GM23338 (cell line): Measurements from ENCODE around the gene GPC5. TPM values are rescaled to one million over a fixed set of nuclear protein-coding genes. Genes with fewer than 3 reads are reported as not detected.

ENCODE experiments used
- ATAC-seq: fragments of 200-7000 bp; cut with Tn5 transposase; 3 replicates; pipeline ENCODE4 v1.9.1; 2020
- DNase-seq: peaks from one replicate; pipeline ENCODE4 v3.0.0-alpha.2; 2015; ENCODE audit warnings: low spot score
- H2AFZ ChIP-seq: fragments of 200-600 bp; sonication (generic); 2 replicates; pipeline ENCODE4 v1.8.0; 2016; ENCODE audit warnings: antibody characterized with exemption, mild to moderate bottlenecking, moderate library complexity
- H3F3A ChIP-seq: fragments of 200-600 bp; sonication (generic); replicated peaks from 2 replicates; pipeline ENCODE4 v1.8.0; 2017; ENCODE audit warnings: antibody characterized with exemption, mixed run types, low read depth
- H3K27ac ChIP-seq: fragments of 200-600 bp; sonication (generic); 2 replicates; pipeline ENCODE4 v1.6.1; 2016; ENCODE audit warnings: low read depth
- H3K27me3 ChIP-seq: fragments of 200-600 bp; sonication (generic); 2 replicates; pipeline ENCODE4 v1.8.0; 2016; ENCODE audit warnings: mild to moderate bottlenecking, mixed run types, moderate library complexity; ENCODE audit not compliant: insufficient read depth
- H3K36me3 ChIP-seq: fragments of 200-600 bp; sonication (generic); 2 replicates; pipeline ENCODE4 v1.8.0; 2016; ENCODE audit warnings: mild to moderate bottlenecking; ENCODE audit not compliant: insufficient read depth
- H3K4me1 ChIP-seq: fragments of 200-600 bp; sonication (generic); 2 replicates; pipeline ENCODE4 v1.8.0; 2016; ENCODE audit warnings: mild to moderate bottlenecking, moderate library complexity; ENCODE audit not compliant: insufficient read depth
- H3K4me2 ChIP-seq: fragments of 200-600 bp; sonication (generic); 2 replicates; pipeline ENCODE4 v1.7.1; 2017; ENCODE audit warnings: mixed run types
- H3K4me3 ChIP-seq: fragments of 200-600 bp; sonication (generic); 2 replicates; pipeline ENCODE4 v1.6.1; 2016; ENCODE audit warnings: mixed run types
- H3K79me2 ChIP-seq: fragments of 200-600 bp; sonication (generic); replicated peaks from 2 replicates; pipeline ENCODE4 v1.8.0; 2017; ENCODE audit warnings: mild to moderate bottlenecking; ENCODE audit not compliant: insufficient read depth
- H3K9me2 ChIP-seq: fragments of 200-600 bp; sonication (generic); 2 replicates; pipeline ENCODE4 v1.8.0; 2017; ENCODE audit not compliant: insufficient read depth
- H4K20me1 ChIP-seq: fragments of 200-600 bp; sonication (generic); replicated peaks from 2 replicates; pipeline ENCODE4 v1.8.0; 2017; ENCODE audit warnings: mild to moderate bottlenecking; ENCODE audit not compliant: insufficient read depth
- H3K27ac Mint-ChIP-seq: 2 replicates; pipeline ENCODE4 v1.8.0; 2020; ENCODE audit warnings: inconsistent platforms, mild to moderate bottlenecking, moderate library complexity, mixed read lengths
- H3K27me3 Mint-ChIP-seq: 3 replicates; pipeline ENCODE4 v1.8.0; 2022; ENCODE audit warnings: low read depth, mild to moderate bottlenecking, moderate library complexity, mixed read lengths, inconsistent platforms; ENCODE audit not compliant: insufficient read depth, poor library complexity
- H3K36me3 Mint-ChIP-seq: 3 replicates; pipeline ENCODE4 v1.8.0; 2021; ENCODE audit warnings: low read depth, mild to moderate bottlenecking, inconsistent platforms, moderate library complexity, mixed read lengths
- H3K4me1 Mint-ChIP-seq: 3 replicates; pipeline ENCODE4 v1.8.0; 2020; ENCODE audit warnings: mild to moderate bottlenecking, inconsistent platforms, mixed read lengths
- H3K4me3 Mint-ChIP-seq: 3 replicates; pipeline ENCODE4 v1.8.0; 2021; ENCODE audit warnings: moderate library complexity, mild to moderate bottlenecking, inconsistent platforms, mixed read lengths
- H3K9me3 Mint-ChIP-seq: 3 replicates; pipeline ENCODE4 v1.8.0; 2020; ENCODE audit warnings: moderate library complexity, mild to moderate bottlenecking, inconsistent platforms, mixed read lengths
- CREB1 ChIP-seq: fragments of 250-450 bp; sonication (Bioruptor Pico); IDR thresholded peaks from 2 replicates; pipeline ENCODE4 v1.5.0; 2020; ENCODE audit warnings: low read depth, mild to moderate bottlenecking, moderate library complexity
- EZH2 ChIP-seq: fragments of 200-600 bp; sonication (generic); IDR thresholded peaks from one replicate; pipeline ENCODE4 v1.8.0; 2017; ENCODE audit warnings: antibody characterized with exemption, mild to moderate bottlenecking, low read depth; ENCODE audit not compliant: unreplicated experiment
- EZH2phosphoT487 ChIP-seq: fragments of 200-600 bp; sonication (generic); IDR thresholded peaks from one replicate; pipeline ENCODE4 v1.8.1; 2018; ENCODE audit warnings: antibody characterized with exemption; ENCODE audit not compliant: unreplicated experiment
- JUNB ChIP-seq: IDR thresholded peaks from one replicate; pipeline ENCODE4 v1.6.1; 2016; ENCODE audit warnings: antibody characterized with exemption; ENCODE audit not compliant: unreplicated experiment
- NANOG ChIP-seq: IDR thresholded peaks from 2 replicates; pipeline ENCODE4 v1.6.1; 2016; ENCODE audit warnings: antibody characterized with exemption, borderline replicate concordance
- POLR2AphosphoS5 ChIP-seq: IDR thresholded peaks from 2 replicates; pipeline ENCODE4 v1.6.1; 2016; ENCODE audit warnings: antibody characterized with exemption, low read depth
- ZNF114 ChIP-seq: fragments of 250-450 bp; sonication (Bioruptor Pico); IDR thresholded peaks from 2 replicates; pipeline ENCODE4 v1.5.0; 2020; ENCODE audit warnings: mild to moderate bottlenecking, moderate library complexity
- polyA plus RNA-seq: library from polyadenylated mRNA; unstranded; fragments of >200 nt; fragmentation: Nextera tagmentation; extraction: Ambion mirVana; gene quantifications from 2 replicates; pipeline ENCODE4 v1.2.1, GENCODE V29; 2016
- total RNA-seq: library from RNA; depleted of rRNA; stranded (reverse); fragments of >200 nt; shearing (Covaris generic); gene quantifications from 2 replicates; pipeline ENCODE4 v1.2.3, GENCODE V29; 2014
- TF ChIP-seq, protein P1 (sequence below): fragments of 250-450 bp; sonication (Bioruptor Pico); IDR thresholded peaks from 2 replicates; pipeline ENCODE4 v1.5.0; 2020; ENCODE audit warnings: mild to moderate bottlenecking, moderate library complexity
- TF ChIP-seq, protein P2 (sequence below), 2 experiments: fragments of 200-600 bp in 1 of 2; sonication (generic) in 1 of 2; conservative IDR thresholded peaks; 2 replicates each; pipeline versions ENCODE4 v1.5.1 to v1.6.1; 2016 to 2017; ENCODE audit warnings: antibody characterized with exemption in 2 of 2, low read depth in 2 of 2, mild to moderate bottlenecking in 2 of 2, moderate library complexity in 1 of 2

GPC5 gene
- total and polyA plus RNA-seq, 2 experiments from 2014 or later: 0.95 to 1.1 TPM

DNA sequence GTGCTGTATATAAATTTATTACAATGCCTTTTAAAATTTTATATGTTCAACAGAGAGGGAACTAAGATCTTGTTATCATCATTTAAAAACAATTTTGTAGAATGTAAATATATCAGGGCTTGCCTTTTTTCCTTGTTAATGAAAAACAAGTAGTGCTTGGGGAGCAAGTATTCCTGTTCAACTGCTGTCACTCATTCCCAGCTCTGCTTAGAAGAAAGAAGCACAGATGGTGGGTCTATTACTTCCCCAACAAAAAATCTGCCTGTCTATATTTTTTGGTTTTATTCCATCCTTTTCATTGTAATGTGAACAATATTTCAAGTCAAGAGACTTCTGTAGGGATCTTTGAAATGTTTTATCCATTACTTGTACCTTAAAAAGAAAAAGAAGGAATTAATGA, 503.9 kb downstream of the GPC5 start (continued):
- TF ChIP-seq, protein P1, sequence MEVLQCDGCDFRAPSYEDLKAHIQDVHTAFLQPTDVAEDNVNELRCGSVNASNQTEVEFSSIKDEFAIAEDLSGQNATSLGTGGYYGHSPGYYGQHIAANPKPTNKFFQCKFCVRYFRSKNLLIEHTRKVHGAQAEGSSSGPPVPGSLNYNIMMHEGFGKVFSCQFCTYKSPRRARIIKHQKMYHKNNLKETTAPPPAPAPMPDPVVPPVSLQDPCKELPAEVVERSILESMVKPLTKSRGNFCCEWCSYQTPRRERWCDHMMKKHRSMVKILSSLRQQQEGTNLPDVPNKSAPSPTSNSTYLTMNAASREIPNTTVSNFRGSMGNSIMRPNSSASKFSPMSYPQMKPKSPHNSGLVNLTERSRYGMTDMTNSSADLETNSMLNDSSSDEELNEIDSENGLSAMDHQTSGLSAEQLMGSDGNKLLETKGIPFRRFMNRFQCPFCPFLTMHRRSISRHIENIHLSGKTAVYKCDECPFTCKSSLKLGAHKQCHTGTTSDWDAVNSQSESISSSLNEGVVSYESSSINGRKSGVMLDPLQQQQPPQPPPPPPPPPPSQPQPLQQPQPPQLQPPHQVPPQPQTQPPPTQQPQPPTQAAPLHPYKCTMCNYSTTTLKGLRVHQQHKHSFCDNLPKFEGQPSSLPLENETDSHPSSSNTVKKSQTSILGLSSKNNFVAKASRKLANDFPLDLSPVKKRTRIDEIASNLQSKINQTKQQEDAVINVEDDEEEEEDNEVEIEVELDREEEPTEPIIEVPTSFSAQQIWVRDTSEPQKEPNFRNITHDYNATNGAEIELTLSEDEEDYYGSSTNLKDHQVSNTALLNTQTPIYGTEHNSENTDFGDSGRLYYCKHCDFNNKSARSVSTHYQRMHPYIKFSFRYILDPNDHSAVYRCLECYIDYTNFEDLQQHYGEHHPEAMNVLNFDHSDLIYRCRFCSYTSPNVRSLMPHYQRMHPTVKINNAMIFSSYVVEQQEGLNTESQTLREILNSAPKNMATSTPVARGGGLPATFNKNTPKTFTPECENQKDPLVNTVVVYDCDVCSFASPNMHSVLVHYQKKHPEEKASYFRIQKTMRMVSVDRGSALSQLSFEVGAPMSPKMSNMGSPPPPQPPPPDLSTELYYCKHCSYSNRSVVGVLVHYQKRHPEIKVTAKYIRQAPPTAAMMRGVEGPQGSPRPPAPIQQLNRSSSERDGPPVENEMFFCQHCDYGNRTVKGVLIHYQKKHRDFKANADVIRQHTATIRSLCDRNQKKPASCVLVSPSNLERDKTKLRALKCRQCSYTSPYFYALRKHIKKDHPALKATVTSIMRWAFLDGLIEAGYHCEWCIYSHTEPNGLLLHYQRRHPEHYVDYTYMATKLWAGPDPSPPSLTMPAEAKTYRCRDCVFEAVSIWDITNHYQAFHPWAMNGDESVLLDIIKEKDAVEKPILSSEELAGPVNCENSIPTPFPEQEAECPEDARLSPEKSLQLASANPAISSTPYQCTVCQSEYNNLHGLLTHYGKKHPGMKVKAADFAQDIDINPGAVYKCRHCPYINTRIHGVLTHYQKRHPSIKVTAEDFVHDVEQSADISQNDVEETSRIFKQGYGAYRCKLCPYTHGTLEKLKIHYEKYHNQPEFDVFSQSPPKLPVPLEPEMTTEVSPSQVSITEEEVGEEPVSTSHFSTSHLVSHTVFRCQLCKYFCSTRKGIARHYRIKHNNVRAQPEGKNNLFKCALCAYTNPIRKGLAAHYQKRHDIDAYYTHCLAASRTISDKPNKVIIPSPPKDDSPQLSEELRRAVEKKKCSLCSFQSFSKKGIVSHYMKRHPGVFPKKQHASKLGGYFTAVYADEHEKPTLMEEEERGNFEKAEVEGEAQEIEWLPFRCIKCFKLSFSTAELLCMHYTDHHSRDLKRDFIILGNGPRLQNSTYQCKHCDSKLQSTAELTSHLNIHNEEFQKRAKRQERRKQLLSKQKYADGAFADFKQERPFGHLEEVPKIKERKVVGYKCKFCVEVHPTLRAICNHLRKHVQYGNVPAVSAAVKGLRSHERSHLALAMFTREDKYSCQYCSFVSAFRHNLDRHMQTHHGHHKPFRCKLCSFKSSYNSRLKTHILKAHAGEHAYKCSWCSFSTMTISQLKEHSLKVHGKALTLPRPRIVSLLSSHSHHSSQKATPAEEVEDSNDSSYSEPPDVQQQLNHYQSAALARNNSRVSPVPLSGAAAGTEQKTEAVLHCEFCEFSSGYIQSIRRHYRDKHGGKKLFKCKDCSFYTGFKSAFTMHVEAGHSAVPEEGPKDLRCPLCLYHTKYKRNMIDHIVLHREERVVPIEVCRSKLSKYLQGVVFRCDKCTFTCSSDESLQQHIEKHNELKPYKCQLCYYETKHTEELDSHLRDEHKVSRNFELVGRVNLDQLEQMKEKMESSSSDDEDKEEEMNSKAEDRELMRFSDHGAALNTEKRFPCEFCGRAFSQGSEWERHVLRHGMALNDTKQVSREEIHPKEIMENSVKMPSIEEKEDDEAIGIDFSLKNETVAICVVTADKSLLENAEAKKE (CRISPR knock-in tag): no peak
- TF ChIP-seq POLR2AphosphoS5 (no peak), JUNB (no peak), EZH2 (no peak), CREB1 (CRISPR knock-in tag) (no peak), ZNF114 (no peak), NANOG (no peak)
- TF ChIP-seq, protein P2, sequence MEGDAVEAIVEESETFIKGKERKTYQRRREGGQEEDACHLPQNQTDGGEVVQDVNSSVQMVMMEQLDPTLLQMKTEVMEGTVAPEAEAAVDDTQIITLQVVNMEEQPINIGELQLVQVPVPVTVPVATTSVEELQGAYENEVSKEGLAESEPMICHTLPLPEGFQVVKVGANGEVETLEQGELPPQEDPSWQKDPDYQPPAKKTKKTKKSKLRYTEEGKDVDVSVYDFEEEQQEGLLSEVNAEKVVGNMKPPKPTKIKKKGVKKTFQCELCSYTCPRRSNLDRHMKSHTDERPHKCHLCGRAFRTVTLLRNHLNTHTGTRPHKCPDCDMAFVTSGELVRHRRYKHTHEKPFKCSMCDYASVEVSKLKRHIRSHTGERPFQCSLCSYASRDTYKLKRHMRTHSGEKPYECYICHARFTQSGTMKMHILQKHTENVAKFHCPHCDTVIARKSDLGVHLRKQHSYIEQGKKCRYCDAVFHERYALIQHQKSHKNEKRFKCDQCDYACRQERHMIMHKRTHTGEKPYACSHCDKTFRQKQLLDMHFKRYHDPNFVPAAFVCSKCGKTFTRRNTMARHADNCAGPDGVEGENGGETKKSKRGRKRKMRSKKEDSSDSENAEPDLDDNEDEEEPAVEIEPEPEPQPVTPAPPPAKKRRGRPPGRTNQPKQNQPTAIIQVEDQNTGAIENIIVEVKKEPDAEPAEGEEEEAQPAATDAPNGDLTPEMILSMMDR (conservative IDR thresholded peaks at IDR 0.05; ENCODE audit: low read depth in 2 of 2): no peak

DNA sequence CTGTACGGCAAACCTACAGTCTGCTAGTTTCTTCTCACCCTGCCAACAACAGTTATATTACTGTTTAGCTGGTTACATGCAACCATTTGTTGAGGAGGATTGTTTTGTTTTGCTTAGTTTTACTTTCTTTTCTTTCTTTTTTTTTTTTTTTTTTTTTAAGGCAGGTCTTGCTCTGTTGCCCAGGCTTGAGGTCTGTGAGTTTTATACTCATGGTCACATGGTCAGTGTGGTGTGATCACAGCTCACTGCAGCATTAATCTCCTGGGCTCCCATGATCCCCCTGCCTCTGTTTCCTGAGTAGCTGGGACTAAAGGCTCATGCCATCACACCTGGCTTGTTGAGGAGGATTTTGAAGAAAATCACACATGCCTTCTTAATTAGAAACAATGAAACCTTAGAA, 505.6 kb downstream of the GPC5 start:
- H3K9me3 Mint-ChIP-seq: no peaks in the 10 kb centered on the region
- H2AFZ ChIP-seq: no peak overlapping the region

More for the DNA sequence above, 505.6 kb downstream of the GPC5 start:
- H3F3A ChIP-seq: no peaks in the 10 kb centered on the region
- no peaks in the 10 kb centered on the region for H4K20me1 ChIP-seq
- Mint-ChIP-seq H3K4me3 (no peak overlapping the region), H3K27ac (no peak overlapping the region), H3K4me1 (no peaks in the 10 kb centered on the region), H3K27me3 (no peaks in the 10 kb centered on the region), H3K36me3 (no peaks in the 10 kb centered on the region)
- ATAC-seq (no peak), DNase-seq (no peak)
- H3K4me2 ChIP-seq: no peak overlapping the region
- no peaks in the 10 kb centered on the region for H3K9me2 ChIP-seq
- H3K27ac ChIP-seq: no peak overlapping the region
- H3K27me3 ChIP-seq: no peaks in the 10 kb centered on the region
- H3K4me1 ChIP-seq: no peaks in the 10 kb centered on the region
- no peaks in the 10 kb centered on the region for H3K36me3 ChIP-seq
- no peaks in the 10 kb centered on the region for H3K79me2 ChIP-seq
- TF ChIP-seq EZH2phosphoT487: no peak
- no peak for TF ChIP-seq CREB1 (CRISPR knock-in tag)
- TF ChIP-seq NANOG: no peak
- H3K4me3 ChIP-seq: no peak overlapping the region
